ENCODE results near the gene ZNF180. TPM values are rescaled to one million over a fixed set of nuclear protein-coding genes. Genes with fewer than 3 reads are reported as not detected.
"Not testable (repeated sequence)": the region's sequence is repeated elsewhere in the genome, so short reads cannot be mapped to it uniquely, and the experiment has no call there.

Gene ZNF180
- polyA plus RNA-seq, 6 donors from 2014 or later = 3.0 to 16.5 (median 11.9) TPM

DNA sequence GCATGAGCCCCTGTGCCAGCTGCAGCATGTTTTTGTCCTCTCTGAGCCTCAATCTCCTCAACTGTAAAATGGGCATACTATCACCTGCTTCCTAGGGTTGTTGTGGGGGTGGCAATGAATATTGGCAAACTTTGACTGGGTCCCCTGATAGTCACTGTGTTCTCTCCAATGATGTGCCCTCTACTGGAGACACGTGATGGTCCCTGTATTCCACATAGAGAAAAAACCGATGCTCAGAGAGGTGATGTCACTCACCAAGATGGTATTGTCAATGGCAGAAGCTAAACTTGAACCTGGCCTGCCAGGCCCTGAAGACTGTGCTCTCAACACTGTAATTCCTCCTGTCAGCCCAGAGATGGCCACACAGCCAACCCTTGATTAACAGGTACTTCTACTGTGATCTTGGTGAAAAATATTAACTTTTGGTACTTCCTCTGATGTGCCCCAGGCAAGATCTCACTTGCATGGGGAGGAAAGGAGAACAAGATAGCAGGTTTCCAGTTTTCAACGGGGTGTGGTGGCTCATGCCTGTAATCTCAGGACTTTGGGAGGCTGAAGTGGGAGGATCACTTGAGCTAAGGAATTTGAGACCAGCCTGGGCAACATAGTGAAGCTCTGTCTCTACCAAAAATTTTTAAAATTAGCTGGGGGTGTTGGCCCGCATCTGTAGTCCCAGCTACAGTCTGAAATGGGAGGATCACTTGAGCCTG is 25.6 kb upstream of the ZNF180 start:
- DNase-seq (no peak), ATAC-seq (ENCODE audit: low read depth in 2 of 2) (no peak)
- H3K27me3 Mint-ChIP-seq = peaks cover 19 to 29% (median 27%) of the 10 kb centered on the region in 3 donors
- H3K9me3 Mint-ChIP-seq = peaks cover 3 to 16% (median 9%) of the 10 kb centered on the region in 7 donors
- no peak overlapping the region for H3K27ac Mint-ChIP-seq
- H3K4me1 Mint-ChIP-seq = no peaks in the 10 kb centered on the region
- peaks cover 5 to 14% of the 10 kb centered on the region in 2 donors for H3K36me3 Mint-ChIP-seq
- no peak overlapping the region for H3K4me3 Mint-ChIP-seq

DNA sequence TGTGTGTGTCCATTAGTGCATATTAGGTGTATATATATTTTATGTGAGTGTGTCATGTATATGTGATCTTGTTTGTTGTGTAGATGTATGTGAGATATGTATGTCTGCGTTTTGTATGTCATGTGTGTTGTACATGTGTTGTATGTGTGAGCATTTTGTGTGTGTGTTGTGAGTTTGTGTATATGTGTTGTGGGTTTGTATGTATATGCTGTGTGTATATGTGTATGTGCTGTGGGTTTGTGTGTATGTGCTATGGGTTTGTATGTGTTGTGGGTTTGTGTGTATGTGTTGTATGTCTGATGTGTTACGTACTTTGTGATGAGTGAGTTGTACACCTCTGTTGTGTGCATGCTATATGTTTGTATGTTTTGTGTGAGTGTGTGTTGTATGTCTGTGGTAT is 21.0 kb upstream of the ZNF180 start:
- H3K27me3 Mint-ChIP-seq = peaks cover 0 to 7% (median 5%) of the 10 kb centered on the region in 3 donors
- H3K4me3 Mint-ChIP-seq = no peak overlapping the region
- H3K4me1 Mint-ChIP-seq = no peaks in the 10 kb centered on the region
- H3K36me3 Mint-ChIP-seq = no peaks in the 10 kb centered on the region
- peaks cover 0 to 15% (median 8%) of the 10 kb centered on the region in 7 donors for H3K9me3 Mint-ChIP-seq
- H3K27ac Mint-ChIP-seq = no peak overlapping the region
- no peak for DNase-seq
- no peak for ATAC-seq (ENCODE audit: low read depth in 2 of 2)

DNA sequence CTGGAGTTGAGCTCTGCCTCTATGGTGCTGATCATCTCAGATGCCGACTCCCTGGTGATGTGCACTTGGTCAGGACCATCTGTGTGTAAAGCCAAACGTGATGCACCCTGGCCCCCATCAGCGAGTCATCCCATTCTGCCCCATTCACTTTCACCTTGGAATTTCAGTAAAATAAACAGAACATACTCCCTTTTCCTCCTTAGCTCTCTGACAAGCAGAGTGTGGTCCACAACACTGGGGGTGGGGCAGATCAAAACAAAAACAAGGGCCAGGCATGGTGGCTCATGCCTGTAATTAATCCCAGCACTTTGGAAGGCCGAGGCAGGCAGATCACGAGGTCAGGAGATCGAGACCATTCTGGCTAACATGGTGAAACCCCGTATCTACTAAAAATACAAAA is 16.8 kb upstream of the ZNF180 start:
- H3K27me3 Mint-ChIP-seq = peaks cover 0 to 13% (median 7%) of the 10 kb centered on the region in 3 donors
- no peaks in the 10 kb centered on the region for H3K4me1 Mint-ChIP-seq
- H3K4me3 Mint-ChIP-seq = no peak overlapping the region
- H3K9me3 Mint-ChIP-seq = peaks cover 0 to 22% (median 15%) of the 10 kb centered on the region in 7 donors
- ATAC-seq (ENCODE audit: low read depth in 2 of 2) = no peak
- H3K36me3 Mint-ChIP-seq = peaks cover 0 to 4% of the 10 kb centered on the region in 2 donors
- H3K27ac Mint-ChIP-seq = peak overlapping the region in 1 of 6 donors; percentile 40
- no peak for DNase-seq

DNA sequence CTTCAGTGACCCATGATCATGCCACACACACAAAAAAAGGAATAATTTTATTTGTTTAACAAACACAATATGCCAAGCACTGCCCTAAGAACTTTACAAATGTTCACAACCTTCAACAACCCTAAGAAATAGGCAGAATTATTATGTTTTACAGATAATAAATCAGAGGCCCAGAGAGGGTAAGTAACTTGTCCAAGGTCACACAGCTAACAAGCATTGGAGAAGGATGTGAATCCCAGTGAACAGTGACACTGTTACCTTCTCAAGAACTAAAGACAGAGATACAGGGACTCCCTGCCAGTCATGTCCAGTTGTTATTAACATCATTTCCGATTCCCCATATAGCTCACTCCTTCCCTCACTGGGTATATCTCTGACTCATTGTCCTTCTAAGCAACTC is 15.6 kb upstream of the ZNF180 start:
- no peak for DNase-seq
- Mint-ChIP-seq H3K27me3 (peaks cover 10 to 16% (median 13%) of the 10 kb centered on the region in 3 donors), H3K36me3 (peaks cover 4 to 6% of the 10 kb centered on the region in 2 donors), H3K4me3 (no peak overlapping the region), H3K4me1 (no peaks in the 10 kb centered on the region), H3K27ac (no peak overlapping the region), H3K9me3 (peaks cover 4 to 30% (median 16%) of the 10 kb centered on the region in 7 donors)
- no peak for ATAC-seq (ENCODE audit: low read depth in 2 of 2)

DNA sequence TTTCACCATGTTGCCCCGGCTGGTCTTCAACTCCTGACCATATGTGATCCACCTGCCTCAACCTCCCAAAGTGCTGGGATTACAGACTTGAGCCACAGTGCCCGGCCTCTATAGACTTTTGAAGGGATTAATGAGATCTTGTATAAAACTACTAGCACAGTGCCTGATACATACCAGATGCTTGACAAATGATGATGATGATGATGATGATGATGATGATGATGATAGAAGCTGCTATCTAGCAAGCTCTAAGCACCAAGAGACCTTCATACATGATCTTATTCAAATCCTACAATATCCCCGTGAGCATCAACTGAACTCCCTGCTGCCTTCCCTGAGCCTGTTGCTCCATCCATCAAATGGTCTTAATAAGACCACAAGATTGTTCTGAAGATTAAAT is 14.7 kb upstream of the ZNF180 start:
- no peak for ATAC-seq (ENCODE audit: low read depth in 2 of 2)
- Mint-ChIP-seq H3K9me3 (peaks cover 4 to 37% (median 21%) of the 10 kb centered on the region in 7 donors), H3K27me3 (peaks cover 16 to 22% (median 18%) of the 10 kb centered on the region in 3 donors), H3K27ac (no peak overlapping the region), H3K4me1 (no peaks in the 10 kb centered on the region), H3K4me3 (no peak overlapping the region), H3K36me3 (peaks cover 4 to 10% of the 10 kb centered on the region in 2 donors)
- DNase-seq = no peak

DNA sequence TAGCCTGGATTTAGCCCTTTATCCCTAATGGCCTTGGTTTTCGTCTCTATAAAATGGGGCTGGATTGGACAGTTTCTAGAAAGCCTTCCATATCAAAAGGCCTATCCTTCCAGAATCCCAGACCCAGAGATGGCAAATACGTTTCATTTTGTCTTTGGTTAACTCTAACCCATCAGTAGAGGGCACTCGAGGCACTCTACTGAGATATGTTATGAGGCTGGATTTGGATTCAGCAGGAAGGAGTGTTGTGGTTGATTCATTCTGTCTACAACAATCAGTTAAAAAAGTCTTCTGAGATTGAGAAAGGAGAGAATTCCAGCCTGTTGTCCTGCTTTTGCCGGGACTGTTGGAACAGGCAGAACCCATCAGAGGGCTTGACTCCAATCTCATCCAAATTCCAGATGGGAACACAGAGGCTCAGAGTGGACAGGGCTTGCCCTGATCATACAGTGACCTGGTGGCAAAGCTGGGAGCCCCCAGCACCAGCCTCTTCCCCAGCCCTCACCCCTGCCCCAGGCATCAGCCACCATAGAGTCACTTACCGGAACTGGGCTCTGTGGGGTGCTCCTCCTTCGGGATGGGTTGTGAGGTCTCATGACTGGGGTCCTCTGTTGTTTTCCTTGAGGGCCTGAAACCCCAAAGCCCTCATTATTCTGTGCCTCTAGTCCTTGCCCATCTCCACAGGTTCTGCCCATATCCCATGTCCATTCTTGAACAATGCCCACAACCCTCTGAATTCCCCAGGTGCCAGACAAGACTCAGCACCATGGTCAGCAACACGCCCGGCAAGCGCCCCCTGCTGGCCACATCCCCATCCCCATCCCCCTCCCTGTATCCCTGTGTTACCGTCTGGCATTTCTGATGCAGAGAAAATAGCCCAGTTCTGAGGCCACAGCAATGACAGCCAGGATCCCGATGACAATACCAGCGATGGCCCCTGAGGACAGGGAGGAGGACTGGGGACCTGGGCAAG is 12.3 kb upstream of the ZNF180 start:
- DNase-seq (no peak), ATAC-seq (ENCODE audit: low read depth in 2 of 2) (no peak)
- H3K36me3 Mint-ChIP-seq = peaks cover 19 to 25% of the 10 kb centered on the region in 2 donors
- no peak overlapping the region for H3K27ac Mint-ChIP-seq
- H3K9me3 Mint-ChIP-seq = peaks cover 15 to 52% (median 32%) of the 10 kb centered on the region in 7 donors
- H3K27me3 Mint-ChIP-seq = peaks cover 36 to 44% (median 41%) of the 10 kb centered on the region in 3 donors
- no peaks in the 10 kb centered on the region for H3K4me1 Mint-ChIP-seq
- H3K4me3 Mint-ChIP-seq = no peak overlapping the region

DNA sequence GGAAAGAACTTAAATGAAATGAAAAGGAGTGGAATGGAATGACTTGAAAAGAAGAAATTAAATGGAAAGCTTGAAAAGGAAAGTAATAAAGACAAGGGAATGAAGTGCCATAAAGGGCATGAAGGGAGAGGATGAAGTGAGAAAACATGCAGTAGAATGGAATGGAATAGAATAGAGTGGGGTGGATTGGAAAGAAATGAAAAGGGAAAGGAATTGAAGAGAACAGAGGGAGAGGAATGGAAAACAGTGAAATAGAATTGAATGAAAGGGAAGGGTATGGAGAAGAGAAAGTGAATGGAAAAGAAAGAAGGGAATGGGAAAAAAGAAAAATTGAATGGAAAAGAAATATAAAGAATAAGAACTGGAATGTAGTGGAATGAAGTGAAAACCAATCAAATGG is 9.2 kb upstream of the ZNF180 start:
- no peak overlapping the region for H3K4me3 Mint-ChIP-seq
- DNase-seq (no peak), ATAC-seq (ENCODE audit: low read depth in 2 of 2) (no peak)
- H3K27me3 Mint-ChIP-seq = peaks cover 44 to 69% (median 59%) of the 10 kb centered on the region in 3 donors
- peaks cover 15 to 36% of the 10 kb centered on the region in 2 donors for H3K36me3 Mint-ChIP-seq
- peak overlapping the region in 1 of 6 donors; percentile 10 for H3K27ac Mint-ChIP-seq
- H3K9me3 Mint-ChIP-seq = peaks cover 22 to 59% (median 32%) of the 10 kb centered on the region in 7 donors
- H3K4me1 Mint-ChIP-seq = no peaks in the 10 kb centered on the region

DNA sequence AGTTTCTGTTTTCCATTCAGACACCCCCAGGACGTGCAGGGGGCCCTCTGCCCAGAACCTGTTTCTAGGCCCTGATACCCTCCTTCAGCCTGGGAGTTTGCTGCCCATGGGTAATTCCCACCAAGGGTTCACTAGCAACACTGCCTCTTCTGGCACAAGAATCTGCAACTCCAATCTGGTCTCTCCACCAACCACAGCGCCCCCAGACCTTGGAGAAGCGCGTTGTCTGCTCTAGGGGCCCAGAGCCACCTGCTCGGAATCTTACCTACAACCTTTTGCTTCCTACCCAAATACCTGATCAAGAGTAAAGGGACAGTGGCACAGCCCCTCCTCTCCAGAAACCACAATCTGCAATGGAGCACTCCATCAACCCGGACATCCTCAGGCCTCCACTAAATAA is 763 bp downstream of the ZNF180 start:
- no peak for DNase-seq
- peaks cover 31 to 61% of the 10 kb centered on the region in 2 donors for H3K36me3 Mint-ChIP-seq
- peak overlapping the region in 5 of 6 donors; percentile 66 to 96 (median 88) for H3K27ac Mint-ChIP-seq
- H3K9me3 Mint-ChIP-seq = peaks cover 26 to 54% (median 39%) of the 10 kb centered on the region in 7 donors
- peak overlapping the region; percentile 95 to 97 (median 97) for H3K4me3 Mint-ChIP-seq
- ATAC-seq (ENCODE audit: low read depth in 2 of 2) = no peak
- H3K27me3 Mint-ChIP-seq = peaks cover 5 to 19% (median 13%) of the 10 kb centered on the region in 3 donors
- H3K4me1 Mint-ChIP-seq = peaks cover 41 to 47% (median 45%) of the 10 kb centered on the region in 3 donors

DNA sequence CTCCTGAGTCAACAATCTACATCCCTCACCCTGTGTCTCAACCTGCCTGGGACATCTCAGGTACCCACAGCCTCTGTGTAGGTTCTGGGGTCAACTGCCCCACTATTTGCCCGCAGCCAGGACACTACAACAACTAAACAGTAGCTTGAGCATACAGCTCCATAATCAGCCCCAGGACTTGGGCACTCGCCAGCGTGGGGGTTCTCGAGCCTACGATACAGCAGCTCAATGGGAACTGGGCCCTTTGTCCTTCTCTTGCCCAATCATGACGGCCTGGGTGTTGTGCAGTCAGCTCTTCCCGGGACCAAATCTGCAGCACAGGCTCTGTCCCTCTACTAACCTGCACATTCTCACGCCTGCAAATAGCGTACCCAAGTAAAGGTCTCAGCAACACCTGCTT is 1.3 kb downstream of the ZNF180 start:
- Mint-ChIP-seq H3K4me1 (peaks cover 41 to 47% (median 45%) of the 10 kb centered on the region in 3 donors), H3K4me3 (peak overlapping the region; percentile 95 to 97 (median 97)), H3K27ac (peak overlapping the region in 2 of 6 donors; percentile 88 to 89), H3K9me3 (peaks cover 23 to 59% (median 45%) of the 10 kb centered on the region in 7 donors), H3K36me3 (peaks cover 35 to 61% of the 10 kb centered on the region in 2 donors), H3K27me3 (peaks cover 5 to 14% (median 7%) of the 10 kb centered on the region in 3 donors)
- no peak for ATAC-seq (ENCODE audit: low read depth in 2 of 2)
- DNase-seq = no peak

DNA sequence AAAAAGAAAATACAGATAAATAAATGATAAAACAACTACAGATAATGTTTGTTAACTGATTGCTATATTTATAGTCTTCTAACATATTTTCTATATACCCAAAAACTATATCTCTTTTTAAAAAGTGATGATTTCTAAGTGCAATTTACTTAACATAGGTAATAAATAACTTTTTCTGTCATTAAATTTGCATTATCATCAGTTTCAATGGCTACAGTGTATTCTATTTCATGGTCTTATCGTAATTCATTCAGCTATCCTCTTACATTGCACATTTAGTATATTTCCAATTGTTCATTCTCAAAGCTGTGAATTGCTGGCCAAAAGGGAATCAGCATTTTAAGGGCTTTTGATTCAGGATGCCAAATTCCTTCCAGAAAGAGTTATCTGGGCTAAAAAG is 3.6 kb downstream of the ZNF180 start:
- Mint-ChIP-seq H3K4me3 (peak overlapping the region in 1 of 8 donors; percentile 33), H3K27me3 (no peaks in the 10 kb centered on the region), H3K9me3 (peaks cover 31 to 76% (median 59%) of the 10 kb centered on the region in 7 donors), H3K27ac (no peak overlapping the region), H3K36me3 (peaks cover 58 to 82% of the 10 kb centered on the region in 2 donors), H3K4me1 (peaks cover 45 to 51% (median 49%) of the 10 kb centered on the region in 3 donors)
- no peak for ATAC-seq (ENCODE audit: low read depth in 2 of 2)
- no peak for DNase-seq

DNA sequence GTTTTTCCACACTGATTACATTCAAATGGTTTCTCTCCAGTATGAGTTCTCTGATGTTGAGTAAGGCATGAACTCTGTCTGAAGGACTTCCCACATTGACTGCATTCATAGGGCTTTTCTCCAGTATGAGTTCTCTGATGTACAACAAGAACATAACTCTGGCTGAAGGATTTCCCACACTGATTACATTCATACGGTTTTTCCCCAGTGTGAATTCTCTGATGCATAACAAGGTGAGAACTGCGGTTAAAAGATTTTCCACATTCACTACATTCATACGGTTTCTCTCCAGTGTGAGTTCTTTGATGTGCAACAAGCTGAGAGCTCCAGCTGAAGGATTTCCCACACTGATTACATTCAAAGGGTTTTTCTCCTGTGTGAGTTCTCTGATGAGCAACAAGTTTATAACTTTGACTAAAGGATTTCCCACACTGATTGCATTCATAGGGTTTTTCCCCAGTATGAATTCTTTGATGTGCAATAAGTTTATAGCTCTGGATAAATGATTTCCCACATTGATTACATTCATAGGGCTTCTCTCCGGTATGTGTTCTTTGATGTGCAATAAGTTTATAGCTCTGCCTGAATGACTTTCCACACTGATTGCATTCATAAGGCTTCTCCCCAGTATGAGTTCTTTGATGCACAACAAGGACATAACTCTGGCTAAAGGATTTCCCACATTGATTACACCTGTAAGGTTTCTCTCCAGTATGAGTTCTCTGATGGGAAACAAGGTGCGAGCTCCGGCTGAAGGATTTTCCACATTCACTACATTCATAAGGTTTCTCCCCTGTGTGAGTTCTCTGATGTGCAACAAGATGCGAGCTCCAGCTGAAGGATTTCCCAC is 23.5 kb downstream of the ZNF180 start:
- ATAC-seq (ENCODE audit: low read depth in 2 of 2) (no peak), DNase-seq (peak; percentile 6)
- peaks cover 62 to 68% of the 10 kb centered on the region in 2 donors for H3K36me3 Mint-ChIP-seq
- H3K9me3 Mint-ChIP-seq = peaks cover 19 to 99% (median 93%) of the 10 kb centered on the region in 7 donors
- H3K27ac Mint-ChIP-seq = peak overlapping the region in 4 of 6 donors; percentile 47 to 62 (median 59)
- peak overlapping the region in 1 of 8 donors; percentile 36 for H3K4me3 Mint-ChIP-seq
- peaks cover 0 to 10% (median 4%) of the 10 kb centered on the region in 3 donors for H3K4me1 Mint-ChIP-seq
- no peaks in the 10 kb centered on the region for H3K27me3 Mint-ChIP-seq

DNA sequence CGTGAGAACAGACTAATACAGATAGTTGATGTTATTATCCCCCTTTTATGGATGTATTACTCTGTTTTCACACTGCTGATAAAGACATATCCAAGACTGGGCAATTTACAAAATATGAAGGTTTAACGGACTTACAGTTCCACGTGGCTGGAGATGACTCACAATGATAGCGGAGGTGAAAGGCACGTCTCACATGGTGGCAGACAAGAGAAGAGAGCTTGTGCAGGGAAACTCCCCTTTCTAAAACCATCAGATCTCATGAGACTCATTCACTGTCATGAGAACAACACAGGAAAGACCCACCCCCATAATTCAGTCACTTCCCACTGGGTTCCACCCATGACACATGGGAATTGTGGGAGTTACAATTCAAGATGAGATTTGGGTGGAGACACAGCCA is 31.6 kb downstream of the ZNF180 start:
- H3K27ac Mint-ChIP-seq; H3K4me1 Mint-ChIP-seq; H3K4me3 Mint-ChIP-seq; DNase-seq; ATAC-seq (ENCODE audit: low read depth in 2 of 2); H3K27me3 Mint-ChIP-seq: not testable (repeated sequence)
- peaks cover 38 to 99% (median 93%) of the 10 kb centered on the region in 7 donors for H3K9me3 Mint-ChIP-seq
- peaks cover 37 to 77% of the 10 kb centered on the region in 2 donors for H3K36me3 Mint-ChIP-seq
